Gastroesophageal sphincter (tissue), 4 donors: ENCODE results near the gene RABEP1. TPM values are rescaled to one million over a fixed set of nuclear protein-coding genes. Genes with fewer than 3 reads are reported as not detected.

Experiments used
- ATAC-seq: fragments of 150-250 bp; one replicate; pipeline ENCODE4 v1.9.1; 2016; ENCODE audit warnings: mild to moderate bottlenecking, moderate library complexity
- H3K27ac ChIP-seq, 4 donors: fragments of 200-600 bp; sonication (generic) in 3 of 4; 1 replicate in 3 of 4; 2 replicates in 1 of 4; pipeline ENCODE4 v1.5.1; 2016 to 2019
- H3K27me3 ChIP-seq: fragments of 200-600 bp; sonication (generic); one replicate; pipeline ENCODE4 v1.5.1; 2019
- H3K36me3 ChIP-seq, 2 donors: fragments of 200-600 bp; sonication (generic); one replicate each; pipeline ENCODE4 v1.5.1; 2019; ENCODE audit warnings: control low read depth in 1 of 2
- H3K4me1 ChIP-seq, 3 donors: fragments of 200-600 bp; sonication (generic); 1 replicate in 2 of 3; 2 replicates in 1 of 3; pipeline ENCODE4 v1.5.1; 2016 to 2019; ENCODE audit warnings: control low read depth in 2 of 3
- H3K4me3 ChIP-seq, 2 donors: fragments of 200-600 bp; sonication (generic); one replicate each; pipeline ENCODE4 v1.5.1; 2019; ENCODE audit warnings: mild to moderate bottlenecking in 1 of 2, moderate library complexity in 1 of 2
- H3K9me3 ChIP-seq, 3 donors: fragments of 200-600 bp; sonication (generic); one replicate each; pipeline ENCODE4 v1.5.1; 2017 to 2019; ENCODE audit warnings: control low read depth in 2 of 3
- CTCF ChIP-seq, 4 experiments: fragments of 200-600 bp in 2 of 4; fragments of 450-650 bp in 2 of 4; sonication (generic) in 1 of 4; IDR thresholded peaks; one replicate each; pipeline ENCODE4 v1.5.1; 2017 to 2019; ENCODE audit warnings: antibody characterized with exemption in 4 of 4, mild to moderate bottlenecking in 2 of 4, moderate library complexity in 2 of 4
- EP300 ChIP-seq: sonication (generic); formaldehyde crosslinking; IDR thresholded peaks from one replicate; pipeline ENCODE4 v1.6.1; 2017; ENCODE audit warnings: antibody characterized with exemption, mild to moderate bottlenecking
- POLR2A ChIP-seq, 2 donors: fragments of 450-650 bp; IDR thresholded peaks; one replicate each; pipeline ENCODE4 v1.6.1; 2017; ENCODE audit warnings: antibody characterized with exemption in 2 of 2, mild to moderate bottlenecking in 2 of 2, moderate library complexity in 1 of 2
- POLR2AphosphoS5 ChIP-seq: sonication (generic); formaldehyde crosslinking; IDR thresholded peaks from one replicate; pipeline ENCODE4 v1.6.1; 2017; ENCODE audit warnings: antibody characterized with exemption
- WGBS, 2 donors: methylation state at CpG; one replicate each; pipeline ENCODE4 v1.1.5; 2018; ENCODE audit warnings: low coverage in 1 of 2; 5-methylcytosine and 5-hydroxymethylcytosine counted together
- total RNA-seq, 4 donors: library from RNA; depleted of rRNA; stranded (reverse); fragments of >200 nt; gene quantifications; one replicate each; pipeline ENCODE4 v1.1.0, GENCODE V29; 2016

RABEP1 gene
- total RNA-seq, 4 donors from 2014 or later = 47.4 to 63.4 (median 61.3) TPM

DNA sequence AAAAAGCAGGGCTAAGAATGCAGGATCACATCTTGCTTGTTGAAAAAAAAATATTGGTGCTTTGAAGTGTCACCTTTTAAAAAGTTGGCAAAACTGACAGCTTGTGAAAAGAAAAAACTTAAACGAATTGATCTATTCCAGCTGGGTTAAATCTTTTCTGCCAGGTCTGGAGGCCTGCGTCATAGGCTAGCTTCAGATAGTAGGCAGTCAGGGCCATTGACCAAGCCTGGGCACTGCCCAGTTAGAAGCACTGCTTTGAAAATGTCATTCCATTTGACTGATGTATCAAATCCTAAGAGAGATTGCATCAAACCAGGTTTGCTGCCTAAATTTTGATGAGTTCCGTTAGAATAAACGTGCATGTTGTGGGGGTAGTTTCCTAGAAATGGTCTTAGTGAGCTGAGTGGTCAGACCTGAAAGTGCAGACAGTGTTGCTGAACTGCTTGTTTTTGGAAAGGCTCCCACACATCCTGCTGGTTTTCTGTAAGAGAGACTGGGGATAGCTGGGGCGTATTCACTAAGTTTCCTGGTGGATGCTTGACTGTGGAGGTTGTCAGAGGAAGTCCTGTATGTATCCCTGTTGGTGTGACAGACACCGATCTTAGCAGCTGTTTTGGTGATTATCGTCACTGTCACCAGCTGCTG, 98.5 kb downstream of the RABEP1 start:
- no peak overlapping the region for H3K27ac ChIP-seq

GRCh38 chr17:5381542-5381941, 99.5 kb downstream of the RABEP1 start:
- Histone ChIP-seq H3K4me1 (no peaks in the 10 kb centered on the region), H3K27me3 (no peaks in the 10 kb centered on the region), H3K36me3 (peaks cover 0 to 100% of the 10 kb centered on the region in 2 donors), H3K4me3 (no peak overlapping the region), H3K27ac (no peak overlapping the region), H3K9me3 (no peaks in the 10 kb centered on the region)
- TF ChIP-seq EP300 = no peak
- TF ChIP-seq POLR2A (IDR thresholded peaks at IDR 0.05) = no peak
- TF ChIP-seq POLR2AphosphoS5 = no peak
- TF ChIP-seq CTCF (IDR thresholded peaks at IDR 0.05) = no peak
- ATAC-seq = peak; percentile 19
- 92 to 100% methylated on average over 2 to 4 of the region's 4 CpGs for WGBS, 2 donors

More for the DNA sequence above, 98.5 kb downstream of the RABEP1 start:
- H3K36me3 ChIP-seq = peaks cover 0 to 100% of the 10 kb centered on the region in 2 donors
- 59 to 61% methylated on average over 5 to 7 of the region's 7 CpGs for WGBS, 2 donors
- no peak overlapping the region for H3K4me3 ChIP-seq
- H3K4me1 ChIP-seq = no peaks in the 10 kb centered on the region
- H3K9me3 ChIP-seq = no peaks in the 10 kb centered on the region
- TF ChIP-seq EP300 = no peak
- no peak for TF ChIP-seq CTCF (IDR thresholded peaks at IDR 0.05)
- TF ChIP-seq POLR2A (IDR thresholded peaks at IDR 0.05) = no peak
- TF ChIP-seq POLR2AphosphoS5 = no peak
- no peaks in the 10 kb centered on the region for H3K27me3 ChIP-seq
- ATAC-seq = no peak

GRCh38 chr17:5391678-5392077, 109.6 kb downstream of the RABEP1 start:
- H3K9me3 ChIP-seq = no peaks in the 10 kb centered on the region
- H3K4me3 ChIP-seq = no peak overlapping the region
- WGBS, 2 donors = 77 to 93% methylated on average over 3 to 5 of the region's 5 CpGs
- peaks cover 0 to 99% of the 10 kb centered on the region in 2 donors for H3K36me3 ChIP-seq
- no peaks in the 10 kb centered on the region for H3K4me1 ChIP-seq
- no peaks in the 10 kb centered on the region for H3K27me3 ChIP-seq
- no peak for TF ChIP-seq POLR2AphosphoS5
- no peak for ATAC-seq
- H3K27ac ChIP-seq = no peak overlapping the region

DNA sequence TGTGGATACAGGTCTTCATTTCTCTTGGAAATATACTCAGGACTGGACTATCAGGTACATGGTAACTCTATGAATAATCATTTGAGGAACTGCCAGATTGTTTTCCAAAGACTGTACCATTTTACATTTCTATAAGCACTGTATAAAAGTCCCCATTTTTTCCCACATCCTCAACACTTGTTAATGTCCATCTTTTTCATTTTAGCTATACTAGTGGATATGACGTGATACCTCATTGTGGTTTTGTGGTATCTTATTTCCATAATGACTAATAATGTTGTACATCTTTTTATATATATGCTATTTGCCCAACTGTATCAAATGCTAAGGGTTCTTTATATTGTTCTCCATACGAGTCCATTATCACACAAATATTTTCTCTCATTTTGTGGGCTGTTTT, 114.5 kb downstream of the RABEP1 start:
- ATAC-seq = no peak
- Histone ChIP-seq H3K4me3 (no peak overlapping the region), H3K27me3 (no peaks in the 10 kb centered on the region), H3K9me3 (no peaks in the 10 kb centered on the region), H3K36me3 (peaks cover 0 to 98% of the 10 kb centered on the region in 2 donors), H3K27ac (no peak overlapping the region), H3K4me1 (no peaks in the 10 kb centered on the region)
- 91 to 94% methylated on average over 1 to 2 of the region's 2 CpGs for WGBS, 2 donors
- TF ChIP-seq POLR2AphosphoS5 (no peak), EP300 (no peak), CTCF (IDR thresholded peaks at IDR 0.05) (no peak), POLR2A (IDR thresholded peaks at IDR 0.05) (no peak)

DNA sequence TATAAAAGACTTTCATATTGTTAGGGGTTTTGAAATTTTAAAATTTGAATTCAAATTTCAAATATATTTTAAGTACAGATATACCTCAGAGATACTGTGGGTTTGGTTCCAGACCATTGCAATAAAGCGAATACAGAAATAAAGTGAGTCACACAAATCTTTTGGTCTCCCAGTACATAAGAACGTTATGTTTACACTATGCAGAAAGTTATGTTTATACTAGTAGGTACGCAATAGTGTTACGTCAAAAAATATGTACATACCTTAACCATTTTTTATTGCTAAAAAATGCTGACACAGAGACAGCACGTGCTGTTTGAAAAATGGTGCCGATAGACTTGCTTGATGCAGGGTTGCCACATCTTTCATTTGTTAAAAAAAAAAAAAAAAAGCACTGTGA, 117.7 kb downstream of the RABEP1 start:
- Histone ChIP-seq H3K4me1 (no peaks in the 10 kb centered on the region), H3K9me3 (no peaks in the 10 kb centered on the region), H3K27me3 (no peaks in the 10 kb centered on the region), H3K4me3 (no peak overlapping the region), H3K27ac (no peak overlapping the region), H3K36me3 (peaks cover 0 to 98% of the 10 kb centered on the region in 2 donors)
- TF ChIP-seq EP300 (no peak), CTCF (IDR thresholded peaks at IDR 0.05) (no peak), POLR2AphosphoS5 (no peak), POLR2A (IDR thresholded peaks at IDR 0.05) (no peak)
- ATAC-seq = no peak
- WGBS, 2 donors = 72 to 85% methylated on average over 4 to 6 of the region's 6 CpGs
